Duodenal mucosa (tissue), 2 donors: ENCODE data around the gene KDSR.
"Not testable (repeated sequence)": the region's sequence is repeated elsewhere in the genome, so short reads cannot be mapped to it uniquely, and the experiment has no call there.

Experiments used
- H3K27ac ChIP-seq: one replicate; pipeline ENCODE4 v1.7.0; 2013; ENCODE audit warnings: low read depth, low read length
- H3K27me3 ChIP-seq, 2 donors: one replicate each; pipeline ENCODE4 v1.7.0; 2013; ENCODE audit warnings: low read length in 2 of 2, control low read depth in 1 of 2; ENCODE audit not compliant: insufficient read depth in 2 of 2, control insufficient read depth in 1 of 2
- H3K36me3 ChIP-seq, 2 donors: one replicate each; pipeline ENCODE4 v1.7.0; 2013; ENCODE audit warnings: low read length in 2 of 2, control low read depth in 1 of 2; ENCODE audit not compliant: insufficient read depth in 2 of 2, control insufficient read depth in 1 of 2
- H3K4me1 ChIP-seq, 2 donors: one replicate each; pipeline ENCODE4 v1.7.0; 2013; ENCODE audit warnings: low read length in 2 of 2, control low read depth in 1 of 2; ENCODE audit not compliant: insufficient read depth in 2 of 2, control insufficient read depth in 1 of 2
- H3K4me3 ChIP-seq, 2 donors: one replicate each; pipeline ENCODE4 v1.7.0; 2013; ENCODE audit warnings: low read length in 2 of 2, low read depth in 1 of 2
- H3K9ac ChIP-seq, 2 donors: one replicate each; pipeline ENCODE4 v1.7.0; 2013; ENCODE audit warnings: low read length in 2 of 2, low read depth in 1 of 2
- H3K9me3 ChIP-seq, 2 donors: one replicate each; pipeline ENCODE4 v1.7.0; 2013; ENCODE audit warnings: low read length in 2 of 2, control low read depth in 1 of 2; ENCODE audit not compliant: control insufficient read depth in 1 of 2

Gene KDSR

GRCh38 chr18:63366213-63367052 is 573 bp downstream of the KDSR start:
- peaks cover 8 to 12% of the 10 kb centered on the region in 2 donors for H3K4me1 ChIP-seq
- peak overlapping the region; percentile 85 to 94 for H3K4me3 ChIP-seq
- H3K27me3 ChIP-seq: no peaks in the 10 kb centered on the region
- peak overlapping the region; percentile 81 for H3K27ac ChIP-seq
- peaks cover 4 to 11% of the 10 kb centered on the region in 2 donors for H3K36me3 ChIP-seq
- H3K9me3 ChIP-seq: no peaks in the 10 kb centered on the region
- peak overlapping the region; percentile 70 to 80 for H3K9ac ChIP-seq

- Histone ChIP-seq H3K36me3 (peaks cover 4 to 11% of the 10 kb centered on the region in 2 donors), H3K4me1 (peaks cover 8 to 12% of the 10 kb centered on the region in 2 donors), H3K27ac (no peak overlapping the region), H3K4me3 (peak overlapping the region; percentile 85 to 94), H3K27me3 (no peaks in the 10 kb centered on the region), H3K9me3 (no peaks in the 10 kb centered on the region), H3K9ac (peak overlapping the region; percentile 70 to 80)
Measured at GRCh38 chr18:63365876-63366212, 1.2 kb downstream of the KDSR start.

- H3K27ac ChIP-seq: no peak overlapping the region
- no peak overlapping the region for H3K4me3 ChIP-seq
- H3K36me3 ChIP-seq: peaks cover 8 to 21% of the 10 kb centered on the region in 2 donors
- H3K9me3 ChIP-seq: no peaks in the 10 kb centered on the region
- H3K9ac ChIP-seq: no peak overlapping the region
- H3K27me3 ChIP-seq: no peaks in the 10 kb centered on the region
- H3K4me1 ChIP-seq: peaks cover 8 to 12% of the 10 kb centered on the region in 2 donors
Measured at GRCh38 chr18:63363951-63364350, 3.1 kb downstream of the KDSR start.

GRCh38 chr18:63363420-63363819 is 3.6 kb downstream of the KDSR start:
- Histone ChIP-seq H3K36me3 (peaks cover 8 to 23% of the 10 kb centered on the region in 2 donors), H3K4me1 (peaks cover 8 to 12% of the 10 kb centered on the region in 2 donors)
- not testable (repeated sequence) for H3K4me3 ChIP-seq, H3K27me3 ChIP-seq, H3K27ac ChIP-seq, H3K9me3 ChIP-seq, H3K9ac ChIP-seq

GRCh38 chr18:63356272-63356896 is 10.6 kb downstream of the KDSR start:
- Histone ChIP-seq H3K27me3 (no peaks in the 10 kb centered on the region), H3K36me3 (peaks cover 10 to 64% of the 10 kb centered on the region in 2 donors), H3K27ac (no peak overlapping the region), H3K4me1 (no peaks in the 10 kb centered on the region), H3K9me3 (no peaks in the 10 kb centered on the region), H3K4me3 (no peak overlapping the region), H3K9ac (no peak overlapping the region)

GRCh38 chr18:63350230-63350629 is 16.8 kb downstream of the KDSR start:
- Histone ChIP-seq H3K9me3 (no peaks in the 10 kb centered on the region), H3K27ac (no peak overlapping the region), H3K36me3 (peaks cover 24 to 73% of the 10 kb centered on the region in 2 donors), H3K4me1 (peaks cover under 1 to 1% of the 10 kb centered on the region in 2 donors), H3K4me3 (no peak overlapping the region), H3K9ac (no peak overlapping the region), H3K27me3 (no peaks in the 10 kb centered on the region)

- Histone ChIP-seq H3K27ac (no peak overlapping the region), H3K36me3 (peaks cover 17 to 71% of the 10 kb centered on the region in 2 donors), H3K4me1 (peaks cover 6 to 10% of the 10 kb centered on the region in 2 donors), H3K9ac (no peak overlapping the region), H3K9me3 (no peaks in the 10 kb centered on the region), H3K27me3 (no peaks in the 10 kb centered on the region), H3K4me3 (no peak overlapping the region)
Measured at GRCh38 chr18:63348508-63349136, 18.4 kb downstream of the KDSR start.

GRCh38 chr18:63346480-63347183 is 20.4 kb downstream of the KDSR start:
- Histone ChIP-seq H3K9ac (no peak overlapping the region), H3K27me3 (no peaks in the 10 kb centered on the region), H3K4me3 (no peak overlapping the region), H3K9me3 (no peaks in the 10 kb centered on the region), H3K27ac (no peak overlapping the region), H3K4me1 (peaks cover 6 to 10% of the 10 kb centered on the region in 2 donors), H3K36me3 (peaks cover 23 to 61% of the 10 kb centered on the region in 2 donors)

GRCh38 chr18:63346031-63346430 is 21.0 kb downstream of the KDSR start:
- Histone ChIP-seq H3K9me3 (no peaks in the 10 kb centered on the region), H3K27me3 (no peaks in the 10 kb centered on the region), H3K27ac (no peak overlapping the region), H3K4me3 (no peak overlapping the region), H3K36me3 (peaks cover 23 to 58% of the 10 kb centered on the region in 2 donors), H3K9ac (no peak overlapping the region), H3K4me1 (peaks cover 6 to 10% of the 10 kb centered on the region in 2 donors)
